ENCODE data around the gene BBOX1.

Gene BBOX1

DNA sequence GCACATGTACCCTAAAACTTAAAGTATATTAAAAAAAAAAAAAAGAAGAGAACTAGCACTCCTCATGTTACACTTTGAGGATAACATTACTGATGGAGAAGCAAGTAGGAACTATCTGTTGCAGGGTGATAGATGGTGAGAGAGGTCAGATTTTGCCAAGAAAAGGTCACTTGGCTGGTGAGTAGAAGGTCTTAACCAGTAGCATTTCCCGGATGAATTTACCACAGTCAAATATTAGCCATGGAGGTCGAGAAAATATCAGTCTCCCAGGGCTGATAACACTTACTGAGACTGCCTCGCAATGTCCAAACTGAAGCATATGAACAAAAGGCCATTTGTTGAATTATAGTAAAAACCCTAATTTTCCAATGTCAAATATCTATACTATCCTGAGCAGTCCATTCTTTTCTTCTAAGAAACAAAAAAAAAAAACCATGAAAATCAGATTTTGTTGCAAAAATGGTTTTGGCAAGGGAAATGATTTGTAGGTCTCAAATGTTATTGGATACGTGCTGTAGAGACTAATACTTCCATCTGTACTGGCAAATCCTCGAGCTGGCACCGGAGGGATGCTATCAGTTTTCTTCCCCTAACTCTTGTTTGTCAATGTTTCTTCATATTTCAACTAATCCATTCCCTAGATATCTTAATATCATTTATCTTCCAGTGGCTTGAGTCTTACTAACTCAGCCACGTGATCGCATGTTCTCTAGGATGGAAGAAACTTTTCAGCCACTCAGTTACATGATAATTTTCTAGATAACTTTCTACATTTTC, 14.5 kb upstream of the BBOX1 start:
- no peak for DNase-seq

DNA sequence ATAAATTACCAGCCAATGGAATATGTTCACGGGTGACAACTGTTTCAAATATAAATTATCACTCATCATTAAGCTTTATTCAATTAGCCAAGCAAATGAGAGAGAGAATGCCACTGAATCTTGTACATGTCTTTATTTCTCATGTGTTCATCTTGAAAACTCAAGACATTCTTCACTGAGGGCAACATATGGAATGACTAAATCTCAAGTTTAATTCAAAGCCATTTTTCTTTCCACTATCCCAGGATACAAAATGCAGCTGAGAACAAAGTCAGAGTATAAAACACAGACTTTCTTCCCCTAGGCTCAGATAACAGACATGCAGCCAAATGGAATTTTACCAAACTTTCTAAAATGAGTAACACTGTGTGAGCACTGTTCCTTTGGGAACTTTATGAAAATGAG, 12.1 kb upstream of the BBOX1 start:
- no peak for DNase-seq

DNA sequence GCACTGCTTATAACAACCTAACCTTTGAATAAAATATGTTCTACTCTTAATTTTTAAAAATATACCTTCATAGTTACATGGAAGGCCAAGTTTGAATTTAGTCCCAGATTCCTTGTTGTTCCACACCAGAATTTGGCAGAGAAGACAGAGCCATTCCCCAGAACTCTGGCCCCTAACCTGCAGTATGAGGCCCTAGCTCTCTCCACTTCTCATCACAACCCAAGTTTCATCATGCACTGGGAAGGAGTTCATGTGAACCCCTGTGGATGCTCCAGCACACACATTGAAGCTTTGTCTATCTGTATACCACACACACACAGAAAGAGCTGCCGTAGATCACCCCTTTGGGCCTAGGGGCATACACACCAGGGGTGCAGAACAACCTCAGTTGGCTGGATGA, 10.6 kb upstream of the BBOX1 start:
- DNase-seq: no peak

DNA sequence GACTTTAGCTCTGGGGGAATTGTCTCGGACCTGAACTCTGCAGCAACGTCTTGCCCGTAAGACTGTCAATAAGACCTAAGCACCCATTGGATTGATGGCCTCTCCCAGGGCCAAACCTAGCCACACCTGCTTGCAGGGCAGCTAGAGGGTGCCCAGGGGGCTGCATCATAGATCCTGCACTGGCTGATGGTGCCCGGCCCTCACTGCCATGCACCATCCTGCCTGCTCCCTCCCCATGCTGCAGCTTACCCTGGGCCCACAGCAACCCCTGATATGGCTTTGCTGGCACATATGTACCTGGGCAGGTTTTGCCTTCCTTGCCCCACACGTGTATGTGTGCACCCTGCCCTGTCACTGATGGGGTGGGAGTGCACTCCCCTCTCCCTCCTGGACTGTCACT, 8.9 kb upstream of the BBOX1 start:
- no peak for DNase-seq

DNA sequence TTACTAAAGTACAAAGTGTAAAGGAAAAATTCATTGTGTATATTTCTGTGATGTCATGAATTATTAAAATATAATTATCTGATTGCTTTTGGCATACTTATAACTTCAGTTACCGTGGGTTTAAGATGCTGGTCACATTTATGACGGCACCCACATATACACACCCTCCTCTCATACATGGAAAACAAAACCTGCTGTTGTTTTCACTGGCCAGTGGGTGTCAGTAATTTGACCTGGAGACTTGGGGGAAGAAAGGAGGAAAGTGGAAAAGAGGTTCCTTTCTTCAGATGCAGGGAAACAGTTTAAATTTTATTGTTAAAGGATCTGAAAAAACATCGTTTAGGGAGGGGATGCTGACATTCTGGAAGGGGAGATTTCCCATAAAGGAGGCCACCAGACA, 742 bp upstream of the BBOX1 start:
- no peak for DNase-seq

DNA sequence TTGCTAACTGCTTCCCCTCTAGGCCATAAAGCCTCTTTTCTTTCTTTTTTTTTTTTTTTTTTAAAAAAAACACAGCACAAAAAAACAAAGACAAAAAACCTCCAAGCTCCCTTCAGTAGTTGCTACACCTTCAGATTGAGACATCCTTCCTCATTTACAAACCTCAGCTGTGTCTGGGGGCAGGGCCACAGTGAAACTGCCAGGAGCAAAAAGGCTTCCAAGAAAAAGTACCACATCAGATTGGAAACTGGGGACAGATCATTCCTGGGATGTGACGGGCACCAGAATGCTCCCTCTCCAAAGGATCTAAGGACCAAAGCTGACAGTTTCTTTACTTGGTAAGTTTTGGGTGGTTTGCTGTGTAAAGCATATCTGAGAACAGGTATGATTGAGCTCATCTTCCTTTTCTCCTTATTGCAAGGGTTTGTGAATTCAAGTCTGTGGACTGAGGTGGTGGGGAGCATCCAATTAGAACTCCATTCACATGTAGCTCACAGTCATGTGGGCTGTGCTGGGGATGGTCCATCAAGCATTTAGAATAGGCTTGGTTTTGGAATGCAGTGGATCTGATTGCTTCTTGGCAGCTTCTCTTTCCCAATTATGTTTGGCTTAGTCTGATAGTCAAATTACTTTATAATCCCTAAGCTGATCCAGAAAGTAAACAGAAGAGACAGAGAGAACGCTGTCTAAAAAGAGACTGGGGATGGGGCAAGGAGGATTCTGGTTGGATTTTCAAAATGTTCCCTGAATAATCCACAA, 705 bp downstream of the BBOX1 start:
- DNase-seq: no peak

DNA sequence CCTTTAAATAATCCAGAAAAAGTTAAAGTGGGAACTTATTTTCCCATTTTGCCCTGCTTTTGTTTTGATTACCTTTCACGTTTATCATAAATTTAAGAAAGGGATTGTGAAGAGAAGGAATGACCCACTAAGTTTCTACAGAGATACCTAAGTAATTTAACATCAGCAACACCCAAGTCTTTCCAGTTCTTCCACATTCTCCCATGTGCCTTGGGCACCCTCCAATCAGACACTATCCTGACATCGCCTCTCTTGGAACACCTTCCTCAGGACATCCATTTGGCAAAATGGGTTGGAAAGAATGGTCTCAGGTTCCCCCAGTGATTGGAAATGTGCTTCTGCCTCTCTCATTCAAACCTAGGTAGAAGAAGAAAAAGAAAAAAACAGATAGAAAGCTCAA, 6.3 kb downstream of the BBOX1 start:
- DNase-seq: no peak

DNA sequence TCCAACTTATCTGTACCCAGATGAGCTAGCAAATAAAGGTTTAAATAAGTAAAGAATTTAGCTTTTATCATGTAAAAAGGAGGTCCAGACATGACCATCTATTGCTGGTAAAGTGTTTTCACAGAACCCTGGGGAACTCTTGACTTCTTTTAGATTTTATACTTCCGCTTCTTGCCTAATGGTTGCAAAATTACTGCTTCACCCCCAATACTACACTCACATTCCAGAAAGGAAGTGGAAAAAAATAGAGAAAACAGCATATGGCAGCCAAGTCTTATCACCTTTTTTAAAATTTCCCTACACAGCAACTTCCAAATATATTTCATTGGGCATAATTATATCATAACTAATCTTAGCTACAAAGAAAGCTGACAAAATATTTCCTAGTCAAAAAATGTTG, 12.1 kb downstream of the BBOX1 start:
- DNase-seq: no peak

DNA sequence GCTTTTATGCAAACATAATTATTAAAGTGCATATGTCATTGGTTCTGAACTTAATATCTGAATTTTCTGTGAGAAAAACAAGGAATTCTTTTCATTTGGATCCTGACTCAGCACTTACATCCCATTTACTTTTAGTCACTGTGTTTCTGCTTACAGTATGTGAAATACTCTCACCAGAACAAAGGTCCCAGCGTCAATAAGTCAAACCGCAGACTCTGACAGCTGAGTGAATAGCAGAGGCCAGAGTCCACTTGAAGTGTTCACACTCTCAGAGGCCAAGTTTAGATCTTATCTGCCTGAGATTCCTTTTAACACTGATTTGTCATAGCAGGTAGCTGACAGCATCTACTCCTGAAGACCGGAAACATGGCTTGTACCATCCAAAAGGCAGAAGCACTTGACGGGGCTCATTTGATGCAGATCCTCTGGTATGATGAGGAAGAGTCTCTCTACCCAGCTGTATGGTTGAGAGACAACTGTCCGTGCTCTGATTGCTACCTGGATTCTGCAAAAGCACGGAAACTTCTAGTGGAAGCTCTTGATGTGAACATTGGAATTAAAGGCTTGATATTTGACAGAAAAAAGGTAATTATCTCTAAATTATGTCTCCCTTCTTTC, 14.6 kb downstream of the BBOX1 start:
- DNase-seq: no peak

DNA sequence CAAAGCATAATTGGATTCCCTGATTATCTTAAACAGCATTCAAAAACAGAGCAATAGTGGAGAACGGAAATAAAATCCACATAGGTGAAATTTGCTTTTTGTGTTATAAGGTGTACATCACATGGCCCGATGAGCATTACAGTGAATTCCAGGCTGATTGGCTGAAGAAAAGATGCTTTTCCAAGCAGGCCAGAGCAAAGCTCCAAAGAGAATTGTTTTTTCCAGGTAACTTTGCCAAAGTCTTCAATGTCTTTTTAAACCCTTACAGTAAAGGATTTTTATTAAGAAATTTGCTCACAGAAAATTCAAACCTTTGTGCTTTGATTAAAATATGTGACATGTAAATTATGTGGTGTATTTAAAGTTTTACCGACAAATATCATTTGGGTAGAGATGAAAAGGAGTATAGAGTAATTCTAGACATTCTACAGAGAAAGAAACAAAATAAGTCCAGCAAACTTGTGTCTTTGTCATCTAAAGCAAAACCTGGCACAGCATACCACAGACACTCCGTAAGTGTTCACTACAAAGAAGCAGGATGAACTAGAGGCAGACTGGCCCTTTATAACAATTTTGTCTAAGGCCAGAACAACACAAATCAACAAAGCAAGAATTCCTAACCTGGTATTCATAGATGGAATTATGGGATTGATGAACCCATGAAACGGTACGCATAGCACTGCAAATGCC, 16.6 kb downstream of the BBOX1 start:
- DNase-seq: no peak

DNA sequence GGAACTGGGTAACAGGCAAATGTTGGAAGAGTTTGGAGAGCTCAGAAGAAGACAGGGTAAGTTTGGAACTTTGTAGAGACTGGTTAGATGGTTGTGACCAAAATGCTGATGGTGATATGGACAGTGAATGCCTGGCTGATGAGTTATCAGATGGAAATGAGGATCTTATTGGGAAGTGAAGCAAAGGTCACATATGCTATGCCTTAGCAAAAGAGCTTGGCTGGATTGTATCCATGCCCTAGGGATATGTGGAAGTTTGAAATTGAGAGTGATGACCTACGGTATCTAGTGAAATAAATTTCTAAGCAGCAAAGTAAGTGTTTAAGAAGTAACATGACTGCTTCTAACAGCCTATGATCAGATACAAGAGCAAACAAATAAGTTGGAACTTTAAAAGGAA, 17.8 kb downstream of the BBOX1 start:
- no peak for DNase-seq

DNA sequence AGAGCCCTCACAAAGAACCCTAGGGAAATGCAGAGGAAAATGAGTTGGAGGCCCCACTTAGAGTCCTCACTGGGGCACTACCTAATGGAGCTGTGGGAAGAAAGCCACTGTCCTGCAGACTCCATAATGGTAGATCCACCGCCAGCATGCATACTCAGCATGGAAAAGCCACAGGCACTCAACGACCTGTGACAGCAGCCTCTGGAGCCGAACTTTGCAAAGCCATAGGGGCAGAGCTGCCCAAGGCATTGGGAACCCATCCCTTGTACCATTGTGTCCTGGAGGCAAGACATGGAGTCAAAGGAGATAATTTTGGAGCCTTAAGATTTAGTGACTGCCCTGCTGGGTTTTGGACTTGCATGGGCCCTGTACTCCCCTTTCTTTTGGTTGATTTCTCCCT, 18.8 kb downstream of the BBOX1 start:
- no peak for DNase-seq

DNA sequence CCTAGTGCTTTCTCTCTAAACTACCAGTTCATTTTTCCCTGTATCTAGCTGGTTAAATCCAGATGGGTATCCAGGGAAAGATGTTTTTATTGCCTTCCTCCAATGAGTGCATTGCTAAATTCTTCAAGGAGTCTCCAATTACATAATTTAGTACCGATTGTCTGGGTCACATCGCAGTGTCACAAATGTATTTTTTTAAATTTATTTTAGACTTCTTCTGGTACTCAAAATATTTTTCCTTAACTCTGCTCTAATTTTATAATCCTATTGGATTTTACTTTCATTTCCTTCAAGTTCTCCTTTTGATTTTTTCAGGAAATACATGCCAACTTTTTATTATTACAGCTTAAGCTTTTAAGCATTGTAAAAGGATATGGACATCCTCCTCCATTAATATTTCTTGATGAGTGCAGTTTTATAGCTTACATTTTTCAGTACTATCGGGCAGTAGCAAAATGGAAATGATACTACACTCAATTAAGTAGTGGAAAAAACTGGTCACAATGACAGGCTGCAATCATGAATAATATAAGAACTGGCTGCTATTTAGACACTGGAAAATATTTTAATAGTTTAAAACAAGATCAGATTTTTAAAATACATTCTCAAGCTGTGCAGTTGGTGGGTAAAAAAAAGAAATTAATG, 20.3 kb downstream of the BBOX1 start:
- no peak for DNase-seq

DNA sequence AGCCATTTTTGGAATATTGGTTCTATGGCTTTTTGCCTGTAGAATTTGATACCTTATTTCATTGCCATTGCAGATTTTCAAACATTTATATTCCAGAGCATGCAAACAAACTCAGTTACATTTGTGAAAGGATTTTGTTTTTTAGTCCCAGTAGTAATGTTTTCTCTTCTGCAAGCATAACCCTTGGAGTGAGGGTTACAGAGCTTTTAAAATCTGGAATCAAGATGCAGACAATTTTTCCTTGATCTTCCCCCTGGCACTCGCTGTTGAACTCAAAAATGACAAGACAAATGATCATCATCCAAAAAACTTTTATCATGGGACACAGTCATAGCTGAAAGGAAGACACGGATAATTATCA, 20.8 kb downstream of the BBOX1 start:
- DNase-seq: no peak

DNA sequence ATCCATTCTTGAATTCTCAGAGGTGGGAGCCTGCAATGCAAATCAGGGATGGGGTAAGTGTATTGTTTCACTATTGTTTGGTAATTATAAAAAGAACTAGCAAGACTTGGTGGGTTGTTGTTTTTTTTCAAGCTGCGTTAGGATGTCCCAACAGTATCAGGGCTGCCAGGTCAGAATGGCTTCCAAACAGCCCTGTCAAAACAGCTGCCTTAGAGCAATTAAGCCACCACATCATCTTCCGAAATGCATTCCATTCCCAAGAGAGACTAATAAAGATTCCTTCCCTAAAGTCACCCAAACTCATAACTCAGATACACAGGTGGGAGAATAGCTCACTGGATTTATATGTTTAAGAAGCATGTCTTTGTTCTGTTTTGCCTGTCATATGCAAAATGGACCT, 23.5 kb downstream of the BBOX1 start:
- DNase-seq: no peak

DNA sequence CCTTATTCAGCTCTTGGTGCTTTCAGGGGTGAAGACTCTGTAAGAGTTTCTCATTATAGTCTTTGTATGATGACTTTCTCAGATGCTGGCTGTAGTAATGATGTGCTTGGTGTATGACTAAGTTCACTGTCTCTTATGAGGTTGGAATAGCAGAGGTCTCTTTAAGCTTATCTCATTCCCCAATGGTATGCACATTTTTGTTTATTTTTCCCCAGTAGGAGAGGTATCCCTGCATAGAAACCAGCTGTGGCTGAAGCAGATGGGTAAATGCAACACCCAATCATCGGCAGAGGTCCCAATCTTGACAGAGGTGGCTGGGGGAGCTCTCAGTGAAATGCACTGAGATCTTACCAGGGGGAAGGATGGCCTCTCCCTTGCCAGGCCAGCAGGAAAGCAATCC, 34.6 kb downstream of the BBOX1 start:
- no peak for DNase-seq

DNA sequence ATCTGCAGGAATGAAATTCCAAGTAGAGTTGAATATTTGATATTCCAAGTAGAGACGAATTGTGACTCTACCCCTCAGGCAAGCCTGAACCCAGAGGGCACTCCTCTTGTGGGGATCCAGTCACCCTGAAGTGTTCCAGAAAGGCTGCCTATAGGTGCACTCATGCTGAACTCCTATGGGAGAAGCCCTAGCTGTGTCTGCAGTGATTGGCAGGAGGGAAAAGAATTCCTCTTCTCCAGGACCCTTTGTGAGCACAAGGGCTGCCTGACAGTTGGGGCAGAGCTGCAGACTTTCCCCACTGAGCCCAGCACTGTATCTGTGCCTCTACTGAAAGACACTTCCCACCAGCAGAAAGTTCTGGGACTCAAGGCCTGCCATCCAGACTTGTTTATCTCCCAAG, 35.0 kb downstream of the BBOX1 start:
- DNase-seq: no peak

DNA sequence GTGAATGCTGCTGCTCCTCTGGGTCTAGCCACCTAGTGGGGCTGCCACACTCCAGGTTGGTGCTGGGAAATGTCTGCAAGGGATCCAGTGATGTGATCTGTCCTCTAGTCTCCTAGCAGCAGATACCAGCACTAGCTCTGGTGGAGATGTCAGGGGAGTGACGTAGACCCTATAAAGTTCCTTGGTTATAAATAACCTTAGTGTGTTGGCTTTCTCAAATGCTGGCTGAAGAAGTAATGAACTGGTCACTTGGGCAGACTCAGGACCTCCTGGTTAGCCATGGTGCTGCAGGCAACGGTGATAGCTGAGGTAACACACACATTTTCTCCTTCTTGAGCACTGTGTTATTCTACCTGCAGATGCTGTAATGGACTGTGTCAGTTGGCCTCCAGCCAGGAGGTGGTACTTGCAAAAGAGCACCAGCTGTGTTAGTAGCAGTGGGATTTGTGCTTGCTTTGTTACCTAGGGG, 35.5 kb downstream of the BBOX1 start:
- no peak for DNase-seq

DNA sequence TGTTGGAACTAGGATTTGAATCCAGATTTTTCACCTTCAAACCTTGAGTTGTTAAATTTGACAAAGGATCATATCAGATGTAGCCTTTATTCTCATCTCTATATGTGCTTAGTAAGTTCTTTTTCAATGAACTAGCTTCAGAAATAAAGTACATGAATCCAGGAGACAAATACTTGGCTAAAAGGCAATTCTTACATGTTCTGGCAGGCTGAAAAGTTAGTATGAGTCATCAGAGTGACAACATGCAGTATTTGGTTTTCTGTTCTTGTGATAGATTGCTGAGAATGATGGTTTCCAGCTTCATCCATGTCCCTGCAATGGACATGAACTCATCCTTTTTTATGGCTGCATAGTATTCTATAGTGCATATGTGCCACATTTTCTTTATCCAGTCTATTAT, 40.4 kb downstream of the BBOX1 start:
- DNase-seq: no peak

DNA sequence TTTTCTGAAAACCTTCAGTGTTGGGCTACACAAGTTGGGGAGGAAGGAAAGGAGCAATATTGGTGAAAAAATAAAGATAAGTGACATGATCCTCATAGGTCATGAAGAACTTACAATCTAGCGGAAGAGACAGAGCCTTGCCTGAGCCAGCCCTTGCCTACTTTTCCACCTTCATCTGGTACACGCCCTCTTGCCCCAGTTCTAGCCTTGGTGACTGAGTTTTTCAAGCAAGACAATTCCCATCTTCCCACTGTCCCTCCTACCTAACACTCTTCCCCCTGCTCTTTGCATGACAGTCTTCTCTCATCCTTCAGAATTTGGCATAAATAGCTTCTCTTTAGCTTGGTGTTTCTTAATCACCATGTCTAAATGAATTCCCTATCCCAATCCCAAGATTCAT, 42.6 kb downstream of the BBOX1 start:
- DNase-seq: no peak

DNA sequence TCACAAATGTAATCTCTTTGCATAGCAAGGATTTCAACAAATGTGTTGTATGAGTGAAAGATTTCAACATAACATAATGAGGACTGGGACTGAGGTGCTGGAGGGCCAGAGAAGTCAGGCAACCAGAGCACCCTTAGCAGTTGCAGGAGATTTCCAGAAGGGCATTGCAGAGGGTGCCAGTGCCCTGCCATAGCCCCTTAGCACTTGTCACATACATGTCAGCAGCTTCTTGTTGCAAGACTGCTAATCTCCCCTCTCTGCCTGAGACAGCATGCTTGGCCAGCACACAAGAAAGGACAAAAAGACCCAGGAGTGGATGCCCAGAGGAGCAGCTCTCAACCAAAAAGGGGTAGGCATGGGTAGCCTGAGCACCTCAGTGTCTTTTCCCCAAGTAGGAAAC, 43.2 kb downstream of the BBOX1 start:
- no peak for DNase-seq

DNA sequence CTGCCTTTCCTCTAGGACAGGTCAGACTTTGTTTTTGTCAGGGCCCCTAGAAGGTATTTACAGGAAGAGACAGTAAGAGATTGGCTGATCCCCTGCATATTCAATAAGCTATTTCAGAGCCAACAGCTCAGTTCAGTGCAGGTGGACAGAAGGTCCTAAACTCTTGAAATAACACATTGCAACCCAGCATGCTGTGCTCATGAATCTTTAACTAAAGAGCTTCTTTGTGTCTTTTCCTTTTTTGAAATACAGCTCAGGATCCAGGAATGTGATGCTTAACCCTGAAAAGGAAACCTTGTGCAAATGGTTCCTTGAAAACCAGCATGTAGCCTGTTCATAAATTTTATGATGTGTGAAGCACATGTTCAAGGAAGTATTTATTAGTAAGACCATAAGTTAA, 43.9 kb downstream of the BBOX1 start:
- no peak for DNase-seq

DNA sequence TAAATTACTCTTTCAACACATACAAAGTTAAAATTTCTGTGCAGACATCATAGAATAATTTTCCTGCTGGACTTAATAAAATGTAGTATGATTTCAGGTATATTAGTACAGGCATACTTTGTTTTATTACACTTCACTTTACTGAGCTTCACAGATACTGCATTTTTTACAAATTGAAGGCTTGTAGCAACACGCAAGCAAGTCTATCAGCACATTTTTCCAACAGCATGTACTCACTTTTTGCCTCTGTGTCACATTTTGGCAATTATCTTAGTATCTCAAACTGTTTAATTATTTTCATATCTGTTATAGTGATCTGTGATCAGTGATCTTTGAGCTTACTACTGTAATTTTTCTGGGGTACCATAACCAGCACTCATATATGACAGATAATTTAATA, 44.5 kb downstream of the BBOX1 start:
- DNase-seq: no peak
